Activated CD4-positive, alpha-beta T cell treated with anti-CD3 and anti-CD28 coated beads, Interleukin-2, amount 10 ng/mL, durations not matched to agents 24 days and 14 days (primary cell): ENCODE results near the gene FKBP1A. TPM values are rescaled to one million over a fixed set of nuclear protein-coding genes. Genes with fewer than 3 reads are reported as not detected.

ENCODE experiments used
- DNase-seq: peaks from one replicate; pipeline ENCODE4 v3.0.0; 2022
- H3K27ac Mint-ChIP-seq: one replicate; pipeline ENCODE4 v1.8.0; 2022; ENCODE audit warnings: mild to moderate bottlenecking, mixed read lengths
- H3K27me3 Mint-ChIP-seq: one replicate; pipeline ENCODE4 v1.8.0; 2022; ENCODE audit warnings: mixed read lengths
- H3K36me3 Mint-ChIP-seq: one replicate; pipeline ENCODE4 v1.8.0; 2022; ENCODE audit warnings: low read depth, mild to moderate bottlenecking, mixed read lengths
- H3K4me1 Mint-ChIP-seq: one replicate; pipeline ENCODE4 v1.8.0; 2021; ENCODE audit warnings: mixed read lengths
- H3K4me3 Mint-ChIP-seq: one replicate; pipeline ENCODE4 v1.8.0; 2022; ENCODE audit warnings: mild to moderate bottlenecking, moderate library complexity, mixed read lengths
- H3K9me3 Mint-ChIP-seq: one replicate; pipeline ENCODE4 v1.8.0; 2021; ENCODE audit warnings: mixed read lengths
- intact Hi-C: fragments of 100-400 bp; cut with micrococcal nuclease; formaldehyde crosslinking; loops from one replicate; pipeline ENCODE4 v1.15.1; 2023
- total RNA-seq: library from RNA; stranded (reverse); gene quantifications from 2 replicates; pipeline ENCODE4 v1.2.3, GENCODE V29; 2022

The FKBP1A gene
- total RNA-seq, 1 donor from 2014 or later, result 292 TPM

GRCh38 chr20:1426231-1426849 lies 33.5 kb upstream of the FKBP1A start:
- H3K4me1 Mint-ChIP-seq, result peaks cover 29% of the 10 kb centered on the region
- H3K9me3 Mint-ChIP-seq, result no peaks in the 10 kb centered on the region
- peaks cover 5% of the 10 kb centered on the region for H3K36me3 Mint-ChIP-seq
- no peak for DNase-seq
- H3K27me3 Mint-ChIP-seq, result peaks cover 5% of the 10 kb centered on the region
- H3K27ac Mint-ChIP-seq, result peak overlapping the region; percentile 39
- intact Hi-C loops, result loop anchor here (2.0 kb wide), 1 partner anchor 102 kb away; no protein-coding TSS in a partner anchor
- H3K4me3 Mint-ChIP-seq, result peak overlapping the region; percentile 1

GRCh38 chr20:1424336-1424735 lies 31.5 kb upstream of the FKBP1A start:
- H3K4me1 Mint-ChIP-seq, result peaks cover 25% of the 10 kb centered on the region
- intact Hi-C loops, result no loop called here

DNA sequence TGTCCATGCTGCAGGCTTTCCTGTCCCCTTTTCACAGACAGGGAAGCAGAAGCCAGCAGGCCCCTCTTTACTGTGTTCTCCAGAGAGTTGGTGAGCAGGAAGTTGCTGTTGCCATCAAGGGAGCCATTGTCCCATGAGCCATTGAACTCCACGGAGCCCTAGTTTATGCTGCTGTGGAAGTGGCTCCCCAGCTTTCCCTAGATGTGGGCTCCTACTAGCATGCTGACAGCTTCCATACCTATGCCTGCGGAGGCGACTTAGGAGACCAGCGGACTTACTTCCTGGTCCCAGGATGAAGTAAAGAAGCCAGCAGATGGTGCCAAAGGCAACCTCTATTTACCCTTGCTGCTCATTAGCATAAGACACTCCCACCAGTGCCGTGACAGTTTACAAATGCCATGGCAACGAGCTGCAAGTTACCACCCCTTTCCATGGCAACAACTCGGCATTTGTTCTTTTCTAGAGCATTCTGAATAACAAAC lies 30.8 kb upstream of the FKBP1A start:
- H3K4me3 Mint-ChIP-seq, result no peak overlapping the region
- no peak overlapping the region for H3K27ac Mint-ChIP-seq
- intact Hi-C loops, result no loop called here
- peaks cover 7% of the 10 kb centered on the region for H3K27me3 Mint-ChIP-seq
- peaks cover 10% of the 10 kb centered on the region for H3K36me3 Mint-ChIP-seq
- peaks cover 16% of the 10 kb centered on the region for H3K9me3 Mint-ChIP-seq
- peak; percentile 67 for DNase-seq
- H3K4me1 Mint-ChIP-seq, result peaks cover 25% of the 10 kb centered on the region

More at GRCh38 chr20:1424336-1424735, 31.5 kb upstream of the FKBP1A start:
- Mint-ChIP-seq H3K9me3 (peaks cover 11% of the 10 kb centered on the region), H3K4me3 (no peak overlapping the region), H3K27ac (no peak overlapping the region), H3K27me3 (peaks cover 6% of the 10 kb centered on the region), H3K36me3 (peaks cover 8% of the 10 kb centered on the region)
- no peak for DNase-seq

DNA sequence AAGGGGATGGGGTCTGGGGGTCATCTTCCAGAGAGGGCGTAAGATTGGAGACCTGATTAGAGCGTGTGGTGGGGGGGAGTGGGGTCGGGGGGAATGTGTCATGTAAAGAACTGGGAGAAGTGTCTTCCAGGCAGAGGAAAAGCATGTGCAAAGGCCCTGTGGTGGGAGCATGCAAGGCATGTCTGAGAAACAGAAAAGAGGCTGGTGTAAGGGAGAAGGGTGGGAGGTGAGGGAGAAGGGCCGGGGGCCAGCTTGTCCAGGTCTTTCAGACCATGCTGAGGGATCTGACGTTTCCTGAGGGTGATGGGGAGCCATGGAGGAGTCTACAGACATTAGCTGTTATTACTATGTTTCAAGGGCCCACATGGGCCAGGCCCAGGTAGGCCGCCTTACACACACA lies 30.4 kb upstream of the FKBP1A start:
- DNase-seq, result no peak
- intact Hi-C loops, result no loop called here
- Mint-ChIP-seq H3K27ac (no peak overlapping the region), H3K4me1 (peaks cover 25% of the 10 kb centered on the region), H3K27me3 (peaks cover 7% of the 10 kb centered on the region), H3K9me3 (peaks cover 16% of the 10 kb centered on the region), H3K4me3 (no peak overlapping the region), H3K36me3 (peaks cover 10% of the 10 kb centered on the region)

GRCh38 chr20:1422753-1423152 lies 29.9 kb upstream of the FKBP1A start:
- H3K27me3 Mint-ChIP-seq, result peaks cover 7% of the 10 kb centered on the region
- H3K27ac Mint-ChIP-seq, result no peak overlapping the region
- DNase-seq, result peak; percentile 68
- H3K9me3 Mint-ChIP-seq, result peaks cover 16% of the 10 kb centered on the region
- peaks cover 22% of the 10 kb centered on the region for H3K4me1 Mint-ChIP-seq
- no peak overlapping the region for H3K4me3 Mint-ChIP-seq
- peaks cover 10% of the 10 kb centered on the region for H3K36me3 Mint-ChIP-seq
- intact Hi-C loops, result no loop called here

GRCh38 chr20:1420066-1420465 lies 27.2 kb upstream of the FKBP1A start:
- DNase-seq, result no peak
- intact Hi-C loops, result no loop called here
- Mint-ChIP-seq H3K36me3 (peaks cover 10% of the 10 kb centered on the region), H3K9me3 (peaks cover 20% of the 10 kb centered on the region), H3K27me3 (peaks cover 7% of the 10 kb centered on the region), H3K4me1 (peaks cover 14% of the 10 kb centered on the region), H3K27ac (no peak overlapping the region), H3K4me3 (no peak overlapping the region)

DNA sequence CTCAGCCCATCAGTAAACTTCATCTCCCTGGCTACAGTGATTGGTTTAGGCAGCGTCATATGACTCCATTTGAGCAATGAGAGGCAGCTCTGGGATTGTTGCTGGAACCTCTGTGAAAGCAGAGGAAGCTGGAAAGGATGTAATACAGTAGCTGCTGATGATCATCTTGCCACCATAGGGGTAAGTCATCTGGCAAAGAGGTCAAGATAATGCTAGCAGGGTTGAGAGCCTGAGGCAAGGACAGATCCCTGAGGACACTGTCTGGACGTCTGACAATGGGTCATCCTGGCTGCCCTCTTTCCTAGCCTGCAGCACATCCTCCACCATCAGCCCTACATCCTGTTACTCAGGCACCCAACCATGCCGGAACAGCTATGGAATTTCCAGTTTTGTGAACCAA lies 25.5 kb upstream of the FKBP1A start:
- peaks cover 10% of the 10 kb centered on the region for H3K36me3 Mint-ChIP-seq
- peaks cover 14% of the 10 kb centered on the region for H3K4me1 Mint-ChIP-seq
- H3K27me3 Mint-ChIP-seq, result peaks cover 16% of the 10 kb centered on the region
- peaks cover 20% of the 10 kb centered on the region for H3K9me3 Mint-ChIP-seq
- no peak for DNase-seq
- H3K4me3 Mint-ChIP-seq, result no peak overlapping the region
- no peak overlapping the region for H3K27ac Mint-ChIP-seq
- intact Hi-C loops, result no loop called here

DNA sequence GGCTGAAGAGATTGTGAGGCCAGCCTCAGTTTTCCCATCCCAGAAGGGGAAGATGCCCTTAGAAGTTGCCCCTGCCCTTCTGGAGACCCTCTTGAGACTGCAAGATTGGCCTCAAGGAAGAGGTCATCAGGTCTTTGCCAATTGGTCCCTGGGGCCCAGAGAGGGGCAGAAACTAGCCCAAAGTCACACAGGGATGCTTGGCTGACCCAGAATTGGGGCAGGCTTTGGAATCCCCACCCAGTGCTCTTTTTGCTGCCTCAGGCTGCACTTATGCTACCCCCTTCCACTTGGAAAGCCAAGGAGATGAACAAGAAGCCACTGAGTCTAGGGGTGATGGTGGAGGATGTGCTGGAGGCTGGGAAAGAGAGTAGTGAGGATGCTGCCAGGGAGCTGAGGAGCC lies 24.9 kb upstream of the FKBP1A start:
- Mint-ChIP-seq H3K4me3 (no peak overlapping the region), H3K36me3 (peaks cover 7% of the 10 kb centered on the region), H3K27ac (no peak overlapping the region), H3K27me3 (peaks cover 16% of the 10 kb centered on the region), H3K4me1 (peaks cover 11% of the 10 kb centered on the region), H3K9me3 (peaks cover 20% of the 10 kb centered on the region)
- intact Hi-C loops, result no loop called here
- no peak for DNase-seq

DNA sequence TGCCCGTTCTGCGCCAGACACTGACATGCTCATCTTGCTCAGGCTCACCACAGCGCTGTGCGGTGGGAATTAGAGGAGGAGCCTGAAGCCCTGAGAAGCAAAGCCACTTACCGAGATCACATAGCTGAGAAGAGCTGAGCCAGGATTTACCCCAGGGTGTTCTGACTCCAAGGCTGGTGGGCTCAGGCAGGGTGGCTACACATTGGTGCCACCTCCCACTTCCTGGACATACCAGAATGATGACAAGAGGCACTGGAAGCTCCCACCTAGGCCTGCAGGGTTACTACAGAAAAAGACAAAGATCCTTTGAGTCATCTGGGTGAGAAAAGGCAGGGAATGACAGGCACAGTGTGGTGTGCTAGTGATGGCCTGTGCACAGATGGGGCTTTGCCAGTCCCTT lies 24.4 kb upstream of the FKBP1A start:
- no peak for DNase-seq
- Mint-ChIP-seq H3K27me3 (peaks cover 21% of the 10 kb centered on the region), H3K4me3 (no peak overlapping the region), H3K36me3 (peaks cover 5% of the 10 kb centered on the region), H3K9me3 (peaks cover 20% of the 10 kb centered on the region), H3K27ac (no peak overlapping the region), H3K4me1 (peaks cover 8% of the 10 kb centered on the region)
- intact Hi-C loops, result no loop called here

DNA sequence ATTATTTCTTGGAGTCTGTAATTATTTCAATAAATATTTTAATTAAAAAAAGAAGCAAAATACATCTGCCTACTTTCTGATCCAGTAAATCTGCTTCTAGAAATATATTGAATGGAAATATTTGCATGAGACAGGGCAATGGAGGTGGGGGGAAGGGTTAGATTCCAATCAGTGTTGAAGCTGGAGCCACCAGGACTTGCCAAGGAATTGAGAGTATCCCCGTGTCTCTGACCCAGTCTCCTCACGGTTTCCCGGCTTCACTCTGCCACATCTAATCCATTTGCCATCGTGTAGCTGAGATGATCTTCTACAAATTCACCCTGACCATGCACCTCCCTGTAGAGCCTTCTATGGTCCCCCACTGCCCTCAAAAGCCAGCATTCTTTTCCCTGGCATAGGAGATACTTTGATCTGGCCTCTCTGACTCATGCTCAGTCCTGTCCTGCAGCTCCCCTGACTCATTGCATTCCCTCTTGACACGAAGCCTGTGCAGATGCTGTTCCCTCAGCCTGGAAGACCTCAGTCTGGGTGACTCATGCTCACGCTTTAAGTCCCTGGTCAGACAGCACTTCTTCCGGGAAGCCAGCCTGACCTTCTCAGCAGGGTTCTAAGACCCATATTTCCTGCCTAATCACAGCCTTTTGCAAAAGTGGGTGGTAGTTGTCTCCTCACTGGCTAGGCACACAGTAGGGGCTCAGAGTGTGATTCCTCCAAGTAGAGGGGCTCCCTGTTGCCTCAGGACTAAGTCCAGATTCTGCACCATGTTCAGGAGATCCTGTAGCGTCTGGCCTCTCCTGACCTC lies 23.0 kb upstream of the FKBP1A start:
- no peak overlapping the region for H3K4me3 Mint-ChIP-seq
- peaks cover 8% of the 10 kb centered on the region for H3K4me1 Mint-ChIP-seq
- intact Hi-C loops, result no loop called here
- peaks cover 5% of the 10 kb centered on the region for H3K36me3 Mint-ChIP-seq
- H3K27ac Mint-ChIP-seq, result no peak overlapping the region
- H3K9me3 Mint-ChIP-seq, result peaks cover 18% of the 10 kb centered on the region
- no peak for DNase-seq
- H3K27me3 Mint-ChIP-seq, result peaks cover 23% of the 10 kb centered on the region

GRCh38 chr20:1414982-1415381 lies 22.1 kb upstream of the FKBP1A start:
- Mint-ChIP-seq H3K27ac (no peak overlapping the region), H3K4me1 (peaks cover 8% of the 10 kb centered on the region), H3K36me3 (peaks cover 2% of the 10 kb centered on the region), H3K4me3 (no peak overlapping the region), H3K9me3 (peaks cover 13% of the 10 kb centered on the region), H3K27me3 (peaks cover 23% of the 10 kb centered on the region)
- no peak for DNase-seq
- intact Hi-C loops, result no loop called here

DNA sequence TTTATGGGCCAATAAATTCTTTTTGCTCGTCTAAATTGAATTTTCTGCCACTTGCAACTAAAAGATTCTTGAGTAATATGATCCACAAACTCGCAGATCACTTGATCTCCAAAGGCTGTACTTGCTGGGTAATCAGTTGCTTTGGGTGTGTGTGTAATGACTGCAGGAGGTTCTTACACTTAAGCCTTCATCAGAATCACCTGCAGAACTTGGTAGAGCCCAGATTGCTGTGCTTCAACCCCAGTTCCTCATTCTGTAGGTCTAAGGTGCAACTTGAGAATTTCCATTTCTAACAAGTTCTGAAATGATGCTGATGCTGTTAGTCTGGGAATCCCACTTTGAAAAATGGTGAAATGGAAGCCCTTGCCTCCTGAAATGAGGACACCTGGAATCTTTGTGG lies 12.9 kb upstream of the FKBP1A start:
- H3K27me3 Mint-ChIP-seq, result peaks cover 21% of the 10 kb centered on the region
- H3K36me3 Mint-ChIP-seq, result no peaks in the 10 kb centered on the region
- no peak for DNase-seq
- H3K4me1 Mint-ChIP-seq, result peaks cover 5% of the 10 kb centered on the region
- intact Hi-C loops, result no loop called here
- no peak overlapping the region for H3K4me3 Mint-ChIP-seq
- no peak overlapping the region for H3K27ac Mint-ChIP-seq
- H3K9me3 Mint-ChIP-seq, result peaks cover 26% of the 10 kb centered on the region

- intact Hi-C loops, result no loop called here
- Mint-ChIP-seq H3K36me3 (no peaks in the 10 kb centered on the region), H3K27me3 (peaks cover 14% of the 10 kb centered on the region), H3K4me3 (no peak overlapping the region), H3K4me1 (peaks cover 5% of the 10 kb centered on the region), H3K27ac (no peak overlapping the region), H3K9me3 (peaks cover 17% of the 10 kb centered on the region)
- DNase-seq, result no peak
Measured at GRCh38 chr20:1403624-1404023, 10.8 kb upstream of the FKBP1A start.

DNA sequence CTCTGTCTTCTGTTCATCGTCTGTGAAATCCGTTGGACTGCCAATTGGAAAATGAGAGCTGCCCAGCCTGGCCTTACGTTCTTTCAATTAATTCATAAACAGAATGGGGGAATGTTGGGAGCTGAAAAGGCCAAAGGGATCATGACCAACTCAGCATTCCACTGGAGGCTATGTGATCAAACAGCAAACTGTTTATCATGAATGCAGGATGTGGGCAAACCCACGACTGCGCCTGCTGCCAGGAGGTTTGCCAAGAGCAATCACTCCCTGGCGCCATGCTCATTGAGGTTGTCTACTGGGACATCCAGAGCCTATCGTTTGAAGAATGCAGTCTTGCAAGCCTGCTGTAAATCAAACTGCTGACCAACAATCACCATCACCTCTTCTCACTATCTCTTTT lies 9.3 kb upstream of the FKBP1A start:
- no peak overlapping the region for H3K4me3 Mint-ChIP-seq
- no peak overlapping the region for H3K27ac Mint-ChIP-seq
- DNase-seq, result no peak
- H3K36me3 Mint-ChIP-seq, result no peaks in the 10 kb centered on the region
- peaks cover 8% of the 10 kb centered on the region for H3K27me3 Mint-ChIP-seq
- intact Hi-C loops, result no loop called here
- peaks cover 19% of the 10 kb centered on the region for H3K9me3 Mint-ChIP-seq
- H3K4me1 Mint-ChIP-seq, result peaks cover 5% of the 10 kb centered on the region
